Duodenal mucosa (tissue), 2 donors: ENCODE data around the gene NT5C3A.

Experiments used
- H3K27ac ChIP-seq: one replicate; pipeline ENCODE4 v1.7.0; 2013; ENCODE audit warnings: low read depth, low read length
- H3K27me3 ChIP-seq, 2 donors: one replicate each; pipeline ENCODE4 v1.7.0; 2013; ENCODE audit warnings: low read length in 2 of 2, control low read depth in 1 of 2; ENCODE audit not compliant: insufficient read depth in 2 of 2, control insufficient read depth in 1 of 2
- H3K36me3 ChIP-seq, 2 donors: one replicate each; pipeline ENCODE4 v1.7.0; 2013; ENCODE audit warnings: low read length in 2 of 2, control low read depth in 1 of 2; ENCODE audit not compliant: insufficient read depth in 2 of 2, control insufficient read depth in 1 of 2
- H3K4me1 ChIP-seq, 2 donors: one replicate each; pipeline ENCODE4 v1.7.0; 2013; ENCODE audit warnings: low read length in 2 of 2, control low read depth in 1 of 2; ENCODE audit not compliant: insufficient read depth in 2 of 2, control insufficient read depth in 1 of 2
- H3K4me3 ChIP-seq, 2 donors: one replicate each; pipeline ENCODE4 v1.7.0; 2013; ENCODE audit warnings: low read length in 2 of 2, low read depth in 1 of 2
- H3K9ac ChIP-seq, 2 donors: one replicate each; pipeline ENCODE4 v1.7.0; 2013; ENCODE audit warnings: low read length in 2 of 2, low read depth in 1 of 2
- H3K9me3 ChIP-seq, 2 donors: one replicate each; pipeline ENCODE4 v1.7.0; 2013; ENCODE audit warnings: low read length in 2 of 2, control low read depth in 1 of 2; ENCODE audit not compliant: control insufficient read depth in 1 of 2

Gene NT5C3A

GRCh38 chr7:33059635-33060034 is 2.9 kb downstream of the NT5C3A start:
- no peak overlapping the region for H3K4me3 ChIP-seq
- no peak overlapping the region for H3K27ac ChIP-seq
- H3K27me3 ChIP-seq, result no peaks in the 10 kb centered on the region
- H3K36me3 ChIP-seq, result peaks cover 0 to 3% of the 10 kb centered on the region in 2 donors
- peaks cover 13 to 27% of the 10 kb centered on the region in 2 donors for H3K4me1 ChIP-seq
- H3K9ac ChIP-seq, result no peak overlapping the region
- no peaks in the 10 kb centered on the region for H3K9me3 ChIP-seq

- H3K9me3 ChIP-seq, result no peaks in the 10 kb centered on the region
- no peak overlapping the region for H3K9ac ChIP-seq
- peaks cover 0 to 3% of the 10 kb centered on the region in 2 donors for H3K36me3 ChIP-seq
- no peak overlapping the region for H3K4me3 ChIP-seq
- peaks cover 5 to 20% of the 10 kb centered on the region in 2 donors for H3K4me1 ChIP-seq
- no peak overlapping the region for H3K27ac ChIP-seq
- no peaks in the 10 kb centered on the region for H3K27me3 ChIP-seq
Observed at GRCh38 chr7:33055158-33055557, 7.4 kb downstream of the NT5C3A start.

GRCh38 chr7:33054261-33054964 is 8.2 kb downstream of the NT5C3A start:
- no peak overlapping the region for H3K9ac ChIP-seq
- no peaks in the 10 kb centered on the region for H3K27me3 ChIP-seq
- H3K4me1 ChIP-seq, result peaks cover 7 to 15% of the 10 kb centered on the region in 2 donors
- H3K36me3 ChIP-seq, result peaks cover 0 to 3% of the 10 kb centered on the region in 2 donors
- no peak overlapping the region for H3K27ac ChIP-seq
- no peaks in the 10 kb centered on the region for H3K9me3 ChIP-seq
- no peak overlapping the region for H3K4me3 ChIP-seq

- H3K27ac ChIP-seq, result no peak overlapping the region
- peaks cover 0 to 3% of the 10 kb centered on the region in 2 donors for H3K36me3 ChIP-seq
- H3K27me3 ChIP-seq, result no peaks in the 10 kb centered on the region
- no peak overlapping the region for H3K4me3 ChIP-seq
- no peak overlapping the region for H3K9ac ChIP-seq
- no peaks in the 10 kb centered on the region for H3K9me3 ChIP-seq
- H3K4me1 ChIP-seq, result peaks cover 7 to 12% of the 10 kb centered on the region in 2 donors
Observed at GRCh38 chr7:33053721-33054120, 8.9 kb downstream of the NT5C3A start.

- Histone ChIP-seq H3K4me1 (peaks cover 12 to 18% of the 10 kb centered on the region in 2 donors), H3K9me3 (no peaks in the 10 kb centered on the region), H3K27ac (no peak overlapping the region), H3K9ac (peak overlapping the region; percentile 5 to 20), H3K27me3 (no peaks in the 10 kb centered on the region), H3K36me3 (no peaks in the 10 kb centered on the region), H3K4me3 (peak overlapping the region in 1 of 2 donors; percentile 2)
Observed at GRCh38 chr7:33050535-33051318, 11.8 kb downstream of the NT5C3A start.

DNA sequence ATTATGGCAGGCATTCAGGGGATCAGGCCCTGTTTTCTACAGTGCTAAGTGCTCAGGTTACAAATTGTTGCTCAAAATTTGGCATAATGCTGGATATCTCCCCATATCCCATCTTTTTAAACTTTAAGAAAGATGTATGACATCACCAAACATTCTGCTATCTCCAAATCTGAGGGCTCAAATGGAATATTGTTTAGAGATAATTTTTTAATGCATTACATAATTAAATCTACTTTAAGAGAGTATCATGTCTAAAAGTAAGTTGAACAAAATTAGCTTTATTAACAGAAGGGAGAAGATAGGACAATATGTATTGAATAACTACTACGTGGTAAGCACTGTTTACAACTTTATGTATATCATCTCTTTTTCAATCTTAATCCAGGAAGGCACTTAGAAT is 13.9 kb downstream of the NT5C3A start:
- Histone ChIP-seq H3K9ac (no peak overlapping the region), H3K4me1 (peaks cover 12 to 21% of the 10 kb centered on the region in 2 donors)

DNA sequence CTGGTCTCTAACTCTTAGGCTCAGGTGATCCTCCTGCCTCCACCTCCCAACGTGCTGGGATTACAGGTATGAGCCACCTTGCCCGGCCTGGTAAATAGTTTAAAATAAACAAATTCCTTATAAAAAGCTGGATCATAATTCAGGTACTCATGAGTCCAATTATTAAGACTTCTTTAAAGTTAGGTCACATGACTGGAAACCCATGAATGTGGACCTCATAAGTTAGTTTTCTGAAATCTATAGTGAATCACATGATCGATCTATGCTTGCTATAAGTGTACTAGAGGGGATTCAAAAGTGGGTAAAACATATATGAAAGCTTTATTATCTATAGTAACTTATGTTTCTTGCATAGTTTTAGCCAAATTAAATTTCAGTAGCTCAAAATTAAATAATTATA is 14.3 kb downstream of the NT5C3A start:
- no peak overlapping the region for H3K4me3 ChIP-seq
- H3K9ac ChIP-seq, result no peak overlapping the region
- H3K9me3 ChIP-seq, result no peaks in the 10 kb centered on the region
- H3K27me3 ChIP-seq, result no peaks in the 10 kb centered on the region
- no peaks in the 10 kb centered on the region for H3K36me3 ChIP-seq
- peaks cover 16 to 25% of the 10 kb centered on the region in 2 donors for H3K4me1 ChIP-seq
- H3K27ac ChIP-seq, result no peak overlapping the region

More for the DNA sequence above, 13.9 kb downstream of the NT5C3A start:
- Histone ChIP-seq H3K27me3 (no peaks in the 10 kb centered on the region), H3K4me3 (no peak overlapping the region), H3K9me3 (no peaks in the 10 kb centered on the region), H3K36me3 (no peaks in the 10 kb centered on the region), H3K27ac (no peak overlapping the region)

GRCh38 chr7:33044986-33045385 is 17.6 kb downstream of the NT5C3A start:
- Histone ChIP-seq H3K9ac (no peak overlapping the region), H3K4me1 (peaks cover 20 to 30% of the 10 kb centered on the region in 2 donors), H3K27ac (no peak overlapping the region)

DNA sequence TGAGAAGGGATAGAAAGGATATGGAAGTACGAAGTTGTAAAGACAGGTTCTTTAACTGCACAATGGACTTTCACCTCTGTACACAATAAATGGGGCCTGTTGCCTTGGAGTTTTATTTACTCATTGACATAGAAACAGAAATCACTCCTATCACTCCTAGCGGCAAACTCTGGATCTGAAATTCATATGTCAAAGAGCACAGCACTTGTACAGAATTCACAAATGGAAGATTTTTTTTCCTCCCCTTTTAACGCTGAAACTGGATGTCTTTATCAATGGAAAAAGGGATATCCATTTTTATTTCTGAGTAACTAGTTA is 18.2 kb downstream of the NT5C3A start:
- peak overlapping the region; percentile 41 to 45 for H3K9ac ChIP-seq

More at GRCh38 chr7:33044986-33045385, 17.6 kb downstream of the NT5C3A start:
- H3K9me3 ChIP-seq, result no peaks in the 10 kb centered on the region
- no peak overlapping the region for H3K4me3 ChIP-seq
- no peaks in the 10 kb centered on the region for H3K36me3 ChIP-seq
- H3K27me3 ChIP-seq, result no peaks in the 10 kb centered on the region

More for the DNA sequence above, 18.2 kb downstream of the NT5C3A start:
- H3K9me3 ChIP-seq, result no peaks in the 10 kb centered on the region
- H3K4me1 ChIP-seq, result peaks cover 20 to 29% of the 10 kb centered on the region in 2 donors
- H3K4me3 ChIP-seq, result peak overlapping the region in 1 of 2 donors; percentile 6
- no peaks in the 10 kb centered on the region for H3K36me3 ChIP-seq
- no peaks in the 10 kb centered on the region for H3K27me3 ChIP-seq
- peak overlapping the region; percentile 53 for H3K27ac ChIP-seq
